GM19351 (cell line): ENCODE measurements around the gene LYZ.

Experiments
- ATAC-seq: cut with Tn5 transposase; IDR thresholded peaks from one replicate; pipeline ENCODE4 v1.9.1; 2021; ENCODE audit warnings: mild to moderate bottlenecking, moderate library complexity; ENCODE audit not compliant: unreplicated experiment

LYZ gene

DNA sequence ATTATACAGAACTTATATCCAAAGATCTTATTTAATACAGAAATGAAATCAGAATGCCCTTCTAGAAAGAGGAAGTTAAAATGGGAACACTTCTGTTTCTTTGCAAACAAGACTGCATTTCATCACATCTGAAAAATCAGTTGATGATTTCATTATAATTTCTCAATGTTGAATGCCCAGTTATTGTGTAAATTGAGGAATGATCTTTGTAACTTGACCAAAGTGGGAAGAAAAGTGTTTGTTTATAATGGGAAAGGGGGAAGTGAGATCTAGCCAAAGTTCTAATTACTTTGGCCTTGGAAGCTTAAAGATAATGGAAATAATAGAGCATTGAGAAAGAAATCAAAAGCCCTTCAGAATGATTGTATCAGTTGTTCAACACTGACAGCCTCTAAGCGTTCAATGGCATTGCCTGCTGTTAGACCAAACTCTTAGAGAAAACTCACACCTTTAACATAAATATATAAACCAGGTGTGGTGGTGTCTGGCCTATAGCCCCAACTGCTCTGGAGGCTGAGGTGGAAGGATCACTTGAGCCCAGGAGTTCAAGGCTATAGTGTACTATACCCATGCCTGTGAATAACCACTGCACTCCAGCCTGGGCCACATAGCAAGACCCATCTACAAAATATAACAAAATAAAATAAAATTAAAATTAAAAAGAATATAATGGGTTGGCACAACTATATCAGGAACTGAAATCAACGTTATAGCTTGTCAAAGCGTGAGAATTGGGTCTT lies 9.9 kb upstream of the LYZ start:
- no peak for ATAC-seq

DNA sequence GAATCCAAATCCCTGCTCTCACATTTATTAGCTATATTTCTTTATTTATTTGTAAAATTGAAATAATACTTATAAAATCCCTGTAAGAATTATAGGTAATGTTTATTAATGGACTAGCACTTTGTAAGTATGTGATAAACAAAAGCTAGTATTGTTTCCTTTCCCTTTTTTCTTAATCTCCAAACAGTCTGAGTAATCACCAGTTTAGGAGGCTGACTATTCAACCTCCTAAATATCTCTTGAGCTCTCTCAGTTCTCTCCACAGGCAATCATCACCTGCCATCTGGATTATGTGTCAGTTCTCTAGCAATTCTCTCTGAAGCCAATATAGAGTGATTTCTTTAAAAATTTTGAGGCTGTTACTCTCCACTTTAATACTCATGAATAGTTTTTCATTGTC lies 9.2 kb upstream of the LYZ start:
- ATAC-seq, result no peak

- no peak for ATAC-seq
These were observed 8.2 kb upstream of the LYZ start for GRCh38 chr12:69339999-69340398.

GRCh38 chr12:69341328-69341727 lies 6.9 kb upstream of the LYZ start:
- no peak for ATAC-seq

- ATAC-seq, result no peak
These were observed 5.8 kb upstream of the LYZ start for GRCh38 chr12:69342421-69342820.

GRCh38 chr12:69343357-69343756 lies 4.8 kb upstream of the LYZ start:
- no peak for ATAC-seq

GRCh38 chr12:69343885-69344612 lies 4.1 kb upstream of the LYZ start:
- ATAC-seq, result no peak

DNA sequence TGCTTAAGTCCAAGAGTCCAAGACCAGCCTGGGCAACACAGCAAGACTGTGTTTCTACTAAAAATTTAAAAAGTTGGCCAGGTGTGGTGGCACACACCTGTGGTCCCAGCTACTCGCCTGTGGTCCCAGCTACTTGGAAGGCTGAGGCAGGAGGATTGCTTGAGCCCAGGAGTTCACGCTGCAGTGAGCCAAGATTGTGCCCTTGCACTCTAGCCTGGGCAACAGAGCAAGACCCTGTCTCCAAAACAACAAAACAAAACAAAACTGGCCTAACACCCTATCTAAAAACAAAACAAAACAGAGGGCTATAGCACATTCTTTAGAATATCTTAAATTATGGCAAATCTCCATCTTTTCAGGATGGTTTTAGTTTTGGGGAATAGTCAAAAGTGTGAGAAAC lies 3.1 kb upstream of the LYZ start:
- no peak for ATAC-seq

GRCh38 chr12:69345742-69346141 lies 2.4 kb upstream of the LYZ start:
- ATAC-seq, result no peak

DNA sequence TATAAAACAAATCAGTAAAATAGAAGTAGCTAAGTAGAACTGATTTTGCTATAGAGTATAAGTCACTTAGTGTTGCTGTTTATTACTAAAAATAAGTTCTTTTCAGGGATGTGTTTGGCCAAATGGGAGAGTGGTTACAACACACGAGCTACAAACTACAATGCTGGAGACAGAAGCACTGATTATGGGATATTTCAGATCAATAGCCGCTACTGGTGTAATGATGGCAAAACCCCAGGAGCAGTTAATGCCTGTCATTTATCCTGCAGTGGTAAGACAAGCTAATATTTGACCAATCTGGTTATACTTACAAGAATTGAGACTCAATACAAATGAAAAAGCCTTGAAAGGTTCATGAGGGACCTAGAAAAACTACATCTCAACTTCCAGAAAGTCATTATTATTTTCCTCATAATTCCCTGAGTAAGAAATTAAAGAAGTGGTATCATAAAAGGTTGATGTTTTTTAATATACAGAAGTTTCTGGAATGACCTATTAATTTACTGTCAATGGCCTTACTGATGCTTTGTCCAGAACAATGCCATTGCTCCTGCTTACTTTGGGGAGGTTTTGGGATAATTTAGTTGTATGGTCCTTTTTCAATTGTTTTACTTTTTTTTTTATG lies 1.9 kb downstream of the LYZ start:
- ATAC-seq, result no peak

DNA sequence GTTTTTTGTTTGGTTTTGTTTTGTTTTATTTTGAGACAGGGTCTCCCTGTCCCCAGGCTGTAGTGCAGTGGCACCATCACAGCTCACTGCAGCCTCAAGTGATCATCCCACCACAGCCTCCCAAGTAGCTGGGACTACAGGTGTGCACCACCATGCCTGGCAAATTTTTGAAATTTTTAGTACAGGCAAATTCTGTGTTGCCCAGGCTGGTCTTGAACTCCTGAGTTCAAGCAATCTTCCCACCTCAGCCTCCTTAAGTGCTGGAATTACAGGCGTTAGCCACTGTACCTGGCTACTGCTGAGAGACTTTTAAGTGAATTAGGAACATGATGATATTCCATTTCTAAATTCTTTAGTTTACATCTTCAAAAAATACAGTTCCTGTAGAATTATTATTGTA lies 2.6 kb downstream of the LYZ start:
- no peak for ATAC-seq

GRCh38 chr12:69351462-69352236 lies 3.5 kb downstream of the LYZ start:
- no peak for ATAC-seq

GRCh38 chr12:69352904-69353303 lies 4.7 kb downstream of the LYZ start:
- ATAC-seq, result no peak

DNA sequence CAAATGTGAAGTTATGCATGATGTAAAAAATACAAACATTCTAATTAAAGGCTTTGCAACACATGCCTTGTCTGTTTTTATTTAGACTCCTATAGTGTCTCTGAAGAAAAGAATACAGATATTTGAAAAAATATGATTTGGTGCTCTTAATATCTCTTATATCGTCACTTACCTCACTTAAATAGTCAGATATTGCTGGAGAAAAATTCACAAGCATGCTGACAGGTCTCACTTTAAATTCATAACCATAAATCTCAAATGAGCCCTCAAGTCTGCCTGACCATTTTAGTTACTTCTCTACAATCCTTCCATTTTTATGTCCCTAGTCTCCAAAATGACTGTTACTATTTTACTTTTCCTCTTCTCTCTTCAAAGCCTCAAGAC lies 6.0 kb downstream of the LYZ start:
- ATAC-seq, result no peak

GRCh38 chr12:69354556-69355187 lies 6.5 kb downstream of the LYZ start:
- ATAC-seq, result no peak

DNA sequence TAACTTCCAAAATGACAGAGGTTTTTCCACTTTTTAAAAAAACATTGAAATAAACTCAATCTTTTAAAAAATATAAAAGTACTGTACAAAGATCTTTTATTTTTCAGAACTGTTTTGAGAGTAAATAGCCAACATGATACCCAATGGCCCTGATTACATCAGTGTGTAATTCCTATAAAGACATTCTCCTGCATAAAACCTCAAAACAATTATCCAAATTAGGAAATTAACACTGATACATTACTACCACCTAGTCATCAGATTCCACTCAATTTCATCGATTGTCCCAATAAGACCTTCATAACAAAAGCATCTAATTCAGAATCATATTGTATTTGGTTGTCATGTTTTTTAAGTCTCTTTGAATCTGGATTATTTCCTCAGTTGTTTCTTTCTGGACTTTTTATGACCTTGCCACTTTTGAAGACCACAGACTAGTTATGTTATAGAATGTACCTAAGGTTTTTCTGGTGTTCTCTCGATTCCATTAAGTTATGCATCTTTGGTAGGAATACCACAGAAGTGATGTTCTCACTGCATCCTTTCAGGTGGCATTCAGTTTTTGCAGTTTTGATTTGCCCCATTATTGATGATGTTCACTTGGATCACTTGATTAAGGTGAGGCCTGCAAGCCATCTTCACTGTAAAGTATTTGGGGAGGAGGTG lies 7.3 kb downstream of the LYZ start:
- no peak for ATAC-seq

DNA sequence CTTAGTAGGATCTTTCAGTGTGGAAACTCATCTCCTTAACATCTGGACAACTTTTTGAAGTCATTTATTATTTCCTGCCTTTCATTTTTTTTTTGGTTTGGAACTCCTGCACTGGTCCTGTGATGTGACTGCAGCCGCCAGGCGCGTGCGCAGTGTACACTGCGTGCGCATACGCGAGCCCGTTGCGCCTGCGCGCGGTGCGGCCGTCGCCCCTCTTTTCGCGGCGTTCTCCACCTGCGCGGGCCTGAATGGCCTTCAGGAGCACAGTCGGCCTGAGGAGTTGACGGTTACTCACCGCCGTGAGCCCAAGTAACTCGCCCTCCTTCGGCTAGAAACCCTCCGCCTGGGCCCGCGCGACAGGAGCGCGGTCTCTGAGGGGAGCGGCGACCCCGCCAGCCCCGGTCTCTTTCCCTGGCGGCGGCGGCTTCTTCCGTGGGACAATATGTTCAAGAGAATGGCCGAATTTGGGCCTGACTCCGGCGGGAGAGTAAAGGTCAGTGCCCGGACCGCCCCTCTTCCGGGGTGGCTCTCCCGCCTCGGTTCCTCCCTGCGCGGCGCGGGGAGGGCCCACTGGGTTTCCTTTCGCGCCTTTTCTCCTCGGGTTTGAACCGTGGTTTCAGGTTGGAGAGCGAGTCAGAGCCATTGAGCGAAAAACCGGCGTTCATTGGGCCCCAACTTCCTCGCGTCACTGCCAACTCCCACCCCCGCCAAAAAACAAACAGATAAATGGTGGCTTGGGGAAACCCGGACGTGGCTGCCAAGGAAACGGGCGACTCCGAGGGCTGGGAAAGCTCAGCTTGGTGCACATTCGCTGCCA lies 11.6 kb downstream of the LYZ start, which contains the start of gene YEATS4:
TSS of gene YEATS4 (plus strand) at position 213 of the 817 bp plus-strand sequence. CDS start at position 443, 230 bp downstream.
- ATAC-seq, result peak; percentile 79

GRCh38 chr12:69360348-69360672 lies 12.1 kb downstream of the LYZ start:
- ATAC-seq, result no peak

DNA sequence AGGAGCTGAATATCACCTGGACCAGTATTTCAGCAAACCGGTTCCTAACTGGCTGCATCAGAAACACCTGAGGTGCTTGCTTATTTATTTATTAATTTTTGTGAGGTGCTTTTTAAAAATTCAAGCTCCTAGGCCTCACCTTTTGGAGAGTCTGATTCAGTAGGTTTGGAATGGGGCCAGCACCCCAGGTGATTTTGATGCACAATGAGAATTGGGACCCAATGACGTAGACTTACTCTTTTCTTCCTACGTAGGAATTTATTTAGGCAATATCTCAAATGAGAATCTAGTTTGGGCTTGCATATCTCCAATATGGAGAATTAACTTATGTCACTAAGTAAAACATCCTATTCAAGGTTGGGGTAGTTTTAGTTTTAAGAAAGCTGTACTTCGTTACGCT lies 18.6 kb downstream of the LYZ start:
- ATAC-seq, result no peak

GRCh38 chr12:69368171-69368570 lies 20.0 kb downstream of the LYZ start:
- ATAC-seq, result no peak
